ENCODE results near the gene ME3. TPM values are rescaled to one million over a fixed set of nuclear protein-coding genes. Genes with fewer than 3 reads are reported as not detected.

Gene ME3
- total RNA-seq, 6 experiments from 2014 or later = 1.9 to 8.5 (median 4.6) TPM

DNA sequence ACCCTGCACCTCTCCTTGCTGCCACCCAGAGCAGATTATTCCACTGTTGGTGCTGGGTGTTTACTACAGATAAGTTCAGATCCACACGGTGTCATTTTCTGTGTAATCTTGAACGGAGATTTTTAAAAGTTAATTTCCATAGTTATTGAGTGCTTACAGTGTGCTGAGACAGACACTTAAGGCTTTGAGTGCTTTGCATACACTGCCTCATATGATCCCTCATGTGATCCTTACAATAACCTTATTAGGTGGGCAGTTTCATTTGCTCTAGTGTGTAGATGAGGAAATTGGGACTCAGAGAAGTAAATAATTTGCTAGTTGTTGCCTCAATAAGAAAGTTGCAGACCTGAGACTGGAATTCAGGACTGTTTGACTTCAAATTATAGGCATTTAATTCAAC, 32.3 kb upstream of the ME3 start:
- Histone ChIP-seq H3K27me3 (no peaks in the 10 kb centered on the region), H3K27ac (no peak overlapping the region), H3K4me1 (peaks cover 0 to 14% (median 0%) of the 10 kb centered on the region in 4 donors), H3K4me3 (no peak overlapping the region), H3K9me3 (no peaks in the 10 kb centered on the region), H3K36me3 (no peaks in the 10 kb centered on the region)
- DNase-seq (no peak), ATAC-seq (no peak)
- WGBS (ENCODE audit: insufficient coverage, low coverage, low lambda C conversion rate, missing lambda C conversion rate) = 94% methylated on average over 2 of the region's 2 CpGs
- intact Hi-C loops (cut with DNase I) = no loop called here
- no peak for TF ChIP-seq POLR2A (IDR thresholded peaks at IDR 0.05)
- TF ChIP-seq, protein P1, sequence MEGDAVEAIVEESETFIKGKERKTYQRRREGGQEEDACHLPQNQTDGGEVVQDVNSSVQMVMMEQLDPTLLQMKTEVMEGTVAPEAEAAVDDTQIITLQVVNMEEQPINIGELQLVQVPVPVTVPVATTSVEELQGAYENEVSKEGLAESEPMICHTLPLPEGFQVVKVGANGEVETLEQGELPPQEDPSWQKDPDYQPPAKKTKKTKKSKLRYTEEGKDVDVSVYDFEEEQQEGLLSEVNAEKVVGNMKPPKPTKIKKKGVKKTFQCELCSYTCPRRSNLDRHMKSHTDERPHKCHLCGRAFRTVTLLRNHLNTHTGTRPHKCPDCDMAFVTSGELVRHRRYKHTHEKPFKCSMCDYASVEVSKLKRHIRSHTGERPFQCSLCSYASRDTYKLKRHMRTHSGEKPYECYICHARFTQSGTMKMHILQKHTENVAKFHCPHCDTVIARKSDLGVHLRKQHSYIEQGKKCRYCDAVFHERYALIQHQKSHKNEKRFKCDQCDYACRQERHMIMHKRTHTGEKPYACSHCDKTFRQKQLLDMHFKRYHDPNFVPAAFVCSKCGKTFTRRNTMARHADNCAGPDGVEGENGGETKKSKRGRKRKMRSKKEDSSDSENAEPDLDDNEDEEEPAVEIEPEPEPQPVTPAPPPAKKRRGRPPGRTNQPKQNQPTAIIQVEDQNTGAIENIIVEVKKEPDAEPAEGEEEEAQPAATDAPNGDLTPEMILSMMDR (IDR thresholded peaks at IDR 0.05) = no peak

DNA sequence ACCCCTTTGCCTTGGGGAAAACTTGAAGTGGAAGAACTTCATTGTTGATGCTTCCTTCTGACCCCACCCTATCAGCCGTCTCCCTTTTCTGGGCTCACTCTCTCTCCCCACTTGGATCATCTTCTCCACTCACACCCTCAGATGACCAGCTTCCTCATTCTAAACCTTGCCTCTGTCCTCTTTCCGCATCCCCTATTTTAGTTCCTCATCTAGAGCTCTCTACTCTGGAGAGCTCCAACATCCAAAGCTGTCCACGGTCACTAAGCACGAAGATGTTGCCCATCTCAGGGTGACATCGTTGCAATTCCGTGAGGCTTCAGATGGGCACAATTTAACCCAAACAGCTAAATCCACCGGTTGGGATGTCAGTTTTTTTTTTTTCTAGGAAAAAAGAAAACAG, 31.6 kb upstream of the ME3 start:
- no peak overlapping the region for H3K4me3 ChIP-seq
- TF ChIP-seq, protein P1 (IDR thresholded peaks at IDR 0.05) = no peak
- TF ChIP-seq POLR2A (IDR thresholded peaks at IDR 0.05) = no peak
- no peaks in the 10 kb centered on the region for H3K36me3 ChIP-seq
- ATAC-seq (peak in 2 of 4 donors; percentile 25), DNase-seq (no peak)
- 81% methylated on average over 7 of the region's 7 CpGs for WGBS (ENCODE audit: insufficient coverage, low coverage, low lambda C conversion rate, missing lambda C conversion rate)
- no peaks in the 10 kb centered on the region for H3K27me3 ChIP-seq
- intact Hi-C loops (cut with DNase I) = no loop called here
- H3K4me1 ChIP-seq = peaks cover 0 to 14% (median 0%) of the 10 kb centered on the region in 4 donors
- H3K9me3 ChIP-seq = no peaks in the 10 kb centered on the region
- H3K27ac ChIP-seq = no peak overlapping the region

DNA sequence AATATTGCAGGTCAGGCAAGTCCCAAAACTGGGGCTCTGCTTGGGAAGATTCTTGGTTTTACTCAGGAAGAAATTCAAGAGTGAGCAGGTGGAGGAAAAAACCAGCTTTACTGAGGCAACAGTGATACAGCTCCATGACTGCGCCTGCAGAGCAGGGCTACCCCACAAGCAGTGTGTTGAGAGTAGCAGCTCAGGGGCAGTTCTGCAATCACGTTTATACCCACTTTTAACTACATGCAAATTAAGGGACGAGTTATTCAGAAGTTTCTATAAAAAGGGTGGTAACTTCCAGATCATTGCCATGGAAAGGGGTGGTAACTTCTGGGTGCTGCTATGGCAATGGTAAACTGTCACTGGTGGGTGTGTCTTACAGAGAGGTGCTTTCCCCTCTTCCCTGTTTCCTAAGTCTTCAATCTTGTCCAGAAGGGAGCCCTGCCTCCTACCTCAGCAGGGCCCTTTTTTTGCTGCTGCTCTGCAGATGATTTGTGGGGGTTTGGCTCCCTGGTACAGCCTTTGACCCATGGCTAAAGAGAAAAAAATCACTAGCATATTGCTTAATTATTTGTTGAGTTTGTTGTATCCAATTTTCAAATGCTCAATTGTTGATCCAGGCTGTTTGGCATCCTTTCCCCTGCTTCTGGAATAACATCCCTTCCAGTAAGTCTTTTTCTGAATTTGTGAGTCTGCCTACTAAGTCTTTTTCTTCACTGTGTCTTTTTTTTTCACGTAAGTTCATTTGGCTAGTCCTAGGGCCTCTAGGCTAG, 30.0 kb upstream of the ME3 start:
- 74% methylated on average over 4 of the region's 4 CpGs for WGBS (ENCODE audit: insufficient coverage, low coverage, low lambda C conversion rate, missing lambda C conversion rate)
- no peak overlapping the region for H3K27ac ChIP-seq
- peaks cover 0 to 14% (median 0%) of the 10 kb centered on the region in 4 donors for H3K4me1 ChIP-seq
- DNase-seq = no peak
- no peaks in the 10 kb centered on the region for H3K36me3 ChIP-seq
- intact Hi-C loops (cut with DNase I) = no loop called here
- no peak overlapping the region for H3K4me3 ChIP-seq
- ATAC-seq = peak; percentile 57 to 71 (median 67)
- TF ChIP-seq, protein P1 (IDR thresholded peaks at IDR 0.05) = no peak
- no peak for TF ChIP-seq POLR2A (IDR thresholded peaks at IDR 0.05)
- H3K27me3 ChIP-seq = no peaks in the 10 kb centered on the region
- no peaks in the 10 kb centered on the region for H3K9me3 ChIP-seq

DNA sequence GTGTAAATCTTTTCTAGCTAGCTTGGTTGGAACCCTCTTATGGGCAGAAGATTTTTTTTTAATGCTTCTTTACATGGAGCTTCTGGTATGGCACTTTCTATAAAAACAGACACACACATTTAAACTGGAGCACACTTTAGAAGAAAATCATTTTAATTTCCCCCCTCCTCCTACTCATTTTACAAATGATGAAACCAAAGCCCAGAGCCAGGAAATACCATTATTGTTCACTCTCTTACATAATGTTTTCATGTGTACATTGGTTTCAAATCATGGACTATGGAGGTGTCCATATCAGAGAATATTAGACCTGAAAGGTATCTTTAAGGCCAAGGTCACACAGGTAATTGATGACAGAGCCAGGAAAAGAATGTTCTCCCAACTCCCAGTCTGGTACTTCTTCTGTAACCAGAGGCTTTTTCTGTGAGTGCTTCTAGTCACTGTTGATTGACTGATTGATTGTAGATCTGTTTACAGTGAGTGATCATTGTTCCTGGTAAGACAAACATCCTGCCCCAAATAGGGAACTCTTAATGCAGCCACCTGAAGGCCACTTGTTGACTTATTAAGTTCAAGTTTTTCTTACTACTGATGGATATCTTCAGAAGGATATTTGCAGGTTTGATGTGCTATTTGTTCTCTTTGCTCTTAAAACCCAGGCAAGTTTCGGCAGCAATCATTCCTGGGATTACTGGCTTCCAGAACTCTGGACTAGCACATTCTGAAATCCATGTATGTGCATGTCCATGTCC, 26.8 kb upstream of the ME3 start:
- Histone ChIP-seq H3K27ac (no peak overlapping the region), H3K27me3 (no peaks in the 10 kb centered on the region), H3K36me3 (no peaks in the 10 kb centered on the region), H3K9me3 (no peaks in the 10 kb centered on the region), H3K4me3 (no peak overlapping the region), H3K4me1 (peaks cover 0 to 6% (median 0%) of the 10 kb centered on the region in 4 donors)
- no peak for TF ChIP-seq POLR2A (IDR thresholded peaks at IDR 0.05)
- TF ChIP-seq, protein P1 (IDR thresholded peaks at IDR 0.05) = no peak
- 63% methylated on average over 1 of the region's 1 CpG for WGBS (ENCODE audit: insufficient coverage, low coverage, low lambda C conversion rate, missing lambda C conversion rate)
- intact Hi-C loops (cut with DNase I) = no loop called here
- ATAC-seq = no peak
- no peak for DNase-seq

Measured in right lobe of liver (tissue), 6 donors.